IgD-negative memory B cell (primary cell): ENCODE measurements around the gene KRTAP4-8. TPM values are rescaled to one million over a fixed set of nuclear protein-coding genes. Genes with fewer than 3 reads are reported as not detected.
"Not testable (repeated sequence)": the region's sequence is repeated elsewhere in the genome, so short reads cannot be mapped to it uniquely, and the experiment has no call there.

ENCODE experiments used
- H3K27ac Mint-ChIP-seq, 3 donors: one replicate each; pipeline ENCODE4 v1.8.0; 2020 to 2022; ENCODE audit warnings: mild to moderate bottlenecking in 3 of 3, mixed read lengths in 3 of 3, moderate library complexity in 1 of 3
- H3K27me3 Mint-ChIP-seq: one replicate; pipeline ENCODE4 v1.8.0; 2021; ENCODE audit warnings: mixed read lengths
- H3K36me3 Mint-ChIP-seq: one replicate; pipeline ENCODE4 v1.8.0; 2020; ENCODE audit warnings: mild to moderate bottlenecking, mixed read lengths
- H3K4me1 Mint-ChIP-seq, 3 donors: one replicate each; pipeline ENCODE4 v1.8.0; 2020 to 2022; ENCODE audit warnings: mixed read lengths in 3 of 3, mild to moderate bottlenecking in 1 of 3
- H3K4me3 Mint-ChIP-seq, 4 donors: one replicate each; pipeline ENCODE4 v1.8.0; 2020 to 2022; ENCODE audit warnings: mild to moderate bottlenecking in 4 of 4, mixed read lengths in 4 of 4, moderate library complexity in 3 of 4
- H3K9me3 Mint-ChIP-seq, 3 donors: one replicate each; pipeline ENCODE4 v1.8.0; 2020 to 2021; ENCODE audit warnings: mixed read lengths in 3 of 3, mild to moderate bottlenecking in 1 of 3
- polyA plus RNA-seq: library from polyadenylated mRNA; unstranded; fragments of 300-500 nt; fragmentation: Illumina TruSeq; gene quantifications from one replicate; pipeline ENCODE4 v1.2.3, GENCODE V29; 2021

Gene KRTAP4-8
- polyA plus RNA-seq, 1 donor from 2014 or later: not detected

DNA sequence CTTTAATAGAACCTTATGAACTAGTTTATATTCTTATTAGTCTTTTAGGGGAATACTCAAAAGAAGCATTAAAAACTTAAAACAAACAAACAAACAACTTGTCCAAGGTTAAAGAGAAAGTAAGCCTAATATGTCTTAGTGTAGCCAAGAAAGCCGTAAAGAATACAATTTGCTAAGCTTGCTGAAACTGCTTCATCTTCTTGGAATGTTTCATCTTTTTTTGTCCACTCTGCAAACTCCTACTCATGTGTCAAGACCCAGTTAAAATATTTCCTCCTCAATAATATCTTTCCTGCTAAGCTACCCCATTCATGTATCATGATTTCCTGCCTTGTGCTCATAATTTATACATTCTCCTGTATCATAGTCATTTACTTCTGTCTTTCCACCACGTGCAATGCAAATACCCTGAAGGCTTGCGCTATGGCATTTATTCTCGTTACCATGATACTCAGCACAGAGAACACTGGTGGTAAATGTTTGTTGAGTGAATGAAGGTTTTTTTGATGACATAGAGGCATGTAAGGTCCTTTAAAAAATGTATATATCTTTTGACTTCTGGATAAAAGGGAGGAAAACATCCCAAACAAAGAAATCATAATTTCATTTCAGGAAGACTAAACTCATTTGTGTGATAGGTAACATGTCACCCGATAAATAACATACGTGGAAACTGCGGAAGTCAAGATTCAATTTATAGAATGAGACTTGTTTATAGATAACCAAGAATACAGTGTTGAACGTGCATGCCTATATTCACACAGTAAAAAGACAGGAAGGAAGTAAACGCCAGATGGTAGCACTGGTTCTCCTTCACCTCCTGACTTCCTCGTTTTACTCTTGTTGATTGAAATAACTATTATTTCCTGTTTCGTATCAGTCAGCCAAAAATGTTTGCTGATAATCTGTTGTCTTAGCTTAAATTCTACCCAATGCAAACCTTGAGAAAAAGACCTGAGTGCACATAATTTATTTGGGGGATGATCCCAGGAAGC lies 22.1 kb upstream of the KRTAP4-8 start:
- not testable (repeated sequence) for H3K9me3 Mint-ChIP-seq, H3K36me3 Mint-ChIP-seq
- Mint-ChIP-seq H3K27me3 (peaks cover 14% of the 10 kb centered on the region), H3K27ac (peak overlapping the region; percentile 89 to 92 (median 89)), H3K4me3 (peak overlapping the region in 3 of 4 donors; percentile 30 to 63 (median 59)), H3K4me1 (peaks cover 2 to 53% (median 45%) of the 10 kb centered on the region in 3 donors)

DNA sequence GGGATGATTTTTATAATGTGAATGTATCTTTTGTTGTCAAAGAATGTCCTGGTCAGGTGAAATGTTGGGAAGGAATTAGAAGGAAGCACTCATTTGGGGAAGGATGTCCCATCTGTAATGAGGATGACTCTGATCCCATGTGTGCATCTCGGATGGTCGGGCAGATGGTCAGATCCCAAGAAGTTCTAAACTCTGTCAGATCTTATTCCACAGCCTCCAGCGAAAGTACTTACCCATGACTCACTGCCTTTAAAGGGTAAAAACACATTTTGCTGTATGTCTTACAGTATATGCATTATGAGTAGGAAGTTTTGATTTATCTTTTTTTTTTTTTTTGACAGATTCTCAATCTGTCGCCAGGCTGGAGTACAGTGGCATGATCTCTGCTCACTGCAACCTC lies 20.8 kb upstream of the KRTAP4-8 start:
- Mint-ChIP-seq H3K4me1 (peaks cover 2 to 48% (median 41%) of the 10 kb centered on the region in 3 donors), H3K36me3 (no peaks in the 10 kb centered on the region), H3K27me3 (peaks cover 14% of the 10 kb centered on the region), H3K4me3 (peak overlapping the region in 2 of 4 donors; percentile 25 to 36), H3K9me3 (peaks cover 0 to 7% (median 2%) of the 10 kb centered on the region in 3 donors), H3K27ac (peak overlapping the region in 1 of 3 donors; percentile 49)

DNA sequence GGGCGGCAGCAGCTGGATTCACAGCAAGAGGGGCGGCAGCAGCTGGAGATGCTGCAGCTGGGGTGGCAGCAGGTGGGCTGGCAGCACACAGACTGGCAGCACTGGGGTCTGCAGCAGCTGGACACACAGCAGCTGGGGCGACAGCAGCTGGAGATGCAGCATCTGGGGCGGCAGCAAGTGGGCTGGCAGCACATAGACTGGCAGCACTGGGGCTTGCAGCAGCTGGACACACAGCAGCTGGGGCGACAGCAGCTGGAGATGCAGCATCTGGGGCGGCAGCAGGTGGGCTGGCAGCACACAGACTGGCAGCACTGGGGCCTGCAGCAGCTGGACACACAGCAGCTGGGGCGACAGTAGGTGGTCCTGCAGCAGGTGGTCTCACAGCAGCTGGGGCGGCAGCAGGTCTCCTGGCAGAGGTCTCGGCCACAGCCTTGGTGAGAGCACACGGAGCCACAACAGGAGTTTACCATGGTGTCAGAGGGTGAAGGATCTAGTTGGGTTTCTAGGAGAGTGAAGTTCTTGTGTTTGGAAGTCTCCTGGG lies 20.0 kb upstream of the KRTAP4-8 start, which contains the start of gene KRTAP4-11:
Gene KRTAP4-11, minus strand, starts transcription at position 528 of the 541 bp plus-strand sequence. Its CDS starts 58 bp downstream, at position 470.
- H3K4me1 Mint-ChIP-seq: peaks cover 2 to 43% (median 35%) of the 10 kb centered on the region in 3 donors
- peak within 1 kb of the TSS in 2 of 4 donors; percentile 25 to 85 for H3K4me3 Mint-ChIP-seq
- peak within 1 kb of the TSS; percentile 15 to 63 (median 49) for H3K27ac Mint-ChIP-seq
- H3K9me3 Mint-ChIP-seq, H3K27me3 Mint-ChIP-seq, H3K36me3 Mint-ChIP-seq: not testable (repeated sequence)

DNA sequence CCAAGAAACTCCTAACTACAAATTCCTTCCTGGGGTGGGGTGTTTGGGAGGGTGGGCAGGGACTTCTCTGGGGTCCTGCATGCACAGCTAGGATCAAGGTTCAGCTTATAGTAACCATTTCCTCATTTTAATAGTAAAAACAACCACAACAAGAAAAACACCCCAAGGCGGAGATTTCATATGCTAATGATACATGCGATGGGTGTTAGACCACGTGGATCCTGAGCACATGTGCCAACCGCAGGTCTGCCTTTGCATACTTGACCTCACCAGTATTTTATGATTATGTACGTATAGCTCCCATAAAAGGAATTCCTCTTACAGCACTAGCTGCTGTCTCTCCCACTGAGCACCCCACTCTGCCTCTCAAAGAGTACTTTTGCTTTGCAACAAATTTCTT lies 18.4 kb upstream of the KRTAP4-8 start:
- Mint-ChIP-seq H3K4me1 (peaks cover 2 to 39% (median 32%) of the 10 kb centered on the region in 3 donors), H3K36me3 (no peaks in the 10 kb centered on the region), H3K27me3 (peaks cover 9% of the 10 kb centered on the region), H3K27ac (peak overlapping the region; percentile 37 to 90 (median 89)), H3K4me3 (peak overlapping the region in 3 of 4 donors; percentile 1 to 56 (median 44)), H3K9me3 (peaks cover 0 to 7% (median 0%) of the 10 kb centered on the region in 3 donors)

DNA sequence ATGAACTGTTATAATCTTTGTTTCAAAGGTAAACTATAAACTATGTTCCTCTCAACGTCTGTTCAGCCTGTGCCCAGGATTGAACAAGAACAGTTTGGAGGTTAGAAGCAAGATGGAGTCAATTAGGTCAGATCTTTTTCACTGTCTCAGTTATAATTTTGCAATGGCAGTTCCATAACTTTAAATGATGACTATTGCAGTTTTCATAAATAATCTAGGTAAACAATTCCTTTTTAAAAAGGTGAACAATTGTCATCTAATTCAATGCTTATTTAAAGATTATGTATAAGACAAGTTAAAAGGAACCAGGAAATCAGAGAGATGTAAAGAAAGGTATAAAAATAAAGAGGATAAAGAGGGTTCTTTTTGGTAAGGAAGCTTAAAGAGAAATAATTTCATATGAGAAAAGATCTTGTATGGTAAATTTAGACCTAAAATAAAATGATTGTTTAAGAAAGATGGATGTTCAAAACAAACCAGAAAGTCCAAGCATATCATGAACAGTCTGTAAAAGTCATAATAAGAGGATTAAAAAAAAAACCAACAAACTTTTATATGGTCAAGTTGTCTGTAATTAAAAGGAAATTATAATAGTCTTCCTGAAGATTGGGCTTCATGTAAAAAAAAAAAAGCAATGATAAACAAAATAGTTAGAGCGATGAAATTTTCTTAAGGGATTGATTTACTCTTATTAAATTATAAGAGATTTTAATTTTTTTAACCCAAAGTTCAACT lies 13.4 kb upstream of the KRTAP4-8 start:
- H3K27me3 Mint-ChIP-seq: peaks cover 2% of the 10 kb centered on the region
- no peak overlapping the region for H3K27ac Mint-ChIP-seq
- H3K9me3 Mint-ChIP-seq: peaks cover 0 to 2% (median 2%) of the 10 kb centered on the region in 3 donors
- no peak overlapping the region for H3K4me3 Mint-ChIP-seq
- no peaks in the 10 kb centered on the region for H3K36me3 Mint-ChIP-seq
- peaks cover 0 to 41% (median 32%) of the 10 kb centered on the region in 3 donors for H3K4me1 Mint-ChIP-seq

DNA sequence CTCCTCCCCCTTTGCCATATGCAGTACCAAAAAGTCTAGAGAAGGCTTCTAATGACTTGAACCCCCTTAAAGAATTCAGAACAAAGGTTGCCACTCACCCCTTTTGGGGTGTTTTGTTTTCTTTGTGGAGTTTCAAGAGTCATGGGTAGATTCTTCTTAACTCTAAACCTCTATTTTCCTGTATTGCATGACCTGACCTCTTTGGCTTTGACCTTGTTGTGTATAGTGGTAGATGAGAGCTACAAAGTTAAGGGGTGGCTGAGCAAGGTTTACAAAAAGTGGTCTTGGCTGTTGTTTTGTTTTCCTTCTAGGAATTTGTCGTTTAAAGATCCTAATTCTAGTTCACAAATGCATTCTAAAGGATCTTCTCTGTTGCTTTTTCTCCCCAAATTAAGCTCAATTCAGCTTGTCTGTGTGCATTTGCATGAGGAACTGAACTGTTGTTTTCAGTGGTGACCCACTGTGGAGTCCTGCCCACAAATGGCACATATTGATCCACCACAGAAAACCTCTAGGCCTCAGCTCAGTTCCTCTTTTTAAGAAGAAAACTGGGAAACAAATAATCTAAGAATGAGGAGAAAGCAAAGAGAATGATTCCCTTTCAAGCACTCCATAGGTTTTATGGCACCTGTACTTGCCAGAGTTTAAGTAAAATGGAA lies 10.9 kb upstream of the KRTAP4-8 start:
- H3K4me1 Mint-ChIP-seq: peaks cover 0 to 26% (median 21%) of the 10 kb centered on the region in 3 donors
- H3K27ac Mint-ChIP-seq: peak overlapping the region in 2 of 3 donors; percentile 75 to 94
- H3K4me3 Mint-ChIP-seq: peak overlapping the region in 3 of 4 donors; percentile 80 to 88 (median 84)
- H3K9me3 Mint-ChIP-seq, H3K36me3 Mint-ChIP-seq, H3K27me3 Mint-ChIP-seq: not testable (repeated sequence)

DNA sequence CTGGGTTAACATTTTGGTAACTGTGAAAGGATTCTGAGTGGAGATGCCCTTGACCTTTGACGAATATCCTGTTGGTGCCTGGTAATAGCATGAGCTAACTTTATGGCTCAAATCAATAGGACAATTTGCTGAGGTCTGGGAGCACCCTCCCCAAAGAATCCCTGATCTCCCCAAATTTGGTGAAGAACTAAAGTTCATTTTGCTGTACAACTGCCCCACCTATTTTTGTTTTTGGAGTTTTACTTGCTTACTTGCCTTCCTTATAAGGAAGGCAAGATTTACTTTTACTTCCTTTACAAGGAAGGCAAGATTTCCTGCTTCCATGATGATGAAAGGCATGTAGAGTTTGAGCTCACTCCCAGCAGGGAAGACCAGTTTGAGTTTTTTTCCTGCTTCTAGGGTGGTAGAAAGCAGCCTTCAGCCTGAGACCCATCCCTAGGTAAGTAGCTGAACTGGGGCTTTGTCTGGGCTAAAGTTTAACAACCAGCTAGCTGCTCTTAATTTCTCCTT lies 10.1 kb upstream of the KRTAP4-8 start:
- H3K9me3 Mint-ChIP-seq: peaks cover 0 to 3% (median 2%) of the 10 kb centered on the region in 3 donors
- H3K27ac Mint-ChIP-seq: peak overlapping the region in 2 of 3 donors; percentile 75 to 94
- H3K4me3 Mint-ChIP-seq: peak overlapping the region in 3 of 4 donors; percentile 80 to 88 (median 84)
- peaks cover 0 to 26% (median 21%) of the 10 kb centered on the region in 3 donors for H3K4me1 Mint-ChIP-seq
- no peaks in the 10 kb centered on the region for H3K36me3 Mint-ChIP-seq
- H3K27me3 Mint-ChIP-seq: peaks cover 8% of the 10 kb centered on the region

DNA sequence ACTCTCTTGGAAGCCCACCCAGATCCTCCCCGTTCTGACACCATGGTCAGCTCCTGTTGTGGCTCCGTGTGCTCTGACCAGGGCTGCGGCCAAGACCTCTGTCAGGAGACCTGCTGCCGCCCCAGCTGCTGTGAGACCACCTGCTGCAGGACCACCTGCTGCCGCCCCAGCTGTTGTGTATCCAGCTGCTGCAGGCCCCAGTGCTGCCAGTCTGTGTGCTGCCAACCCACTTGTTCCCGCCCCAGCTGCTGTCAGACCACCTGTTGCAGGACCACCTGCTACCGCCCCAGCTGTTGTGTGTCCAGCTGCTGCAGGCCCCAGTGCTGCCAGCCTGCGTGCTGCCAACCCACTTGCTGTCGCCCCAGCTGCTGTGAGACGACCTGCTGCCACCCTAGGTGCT lies 7.4 kb upstream of the KRTAP4-8 start, which contains the start of gene KRTAP4-9:
Gene KRTAP4-9, plus strand, starts transcription at position 43 of the 400 bp plus-strand sequence. Its CDS starts 0 bp downstream, at position 43.
- H3K9me3 Mint-ChIP-seq, H3K27me3 Mint-ChIP-seq, H3K36me3 Mint-ChIP-seq, H3K4me3 Mint-ChIP-seq: not testable (repeated sequence)
- Mint-ChIP-seq H3K27ac (peak within 1 kb of the TSS in 1 of 3 donors; percentile 46), H3K4me1 (peaks cover 0 to 24% (median 21%) of the 10 kb centered on the region in 3 donors)

DNA sequence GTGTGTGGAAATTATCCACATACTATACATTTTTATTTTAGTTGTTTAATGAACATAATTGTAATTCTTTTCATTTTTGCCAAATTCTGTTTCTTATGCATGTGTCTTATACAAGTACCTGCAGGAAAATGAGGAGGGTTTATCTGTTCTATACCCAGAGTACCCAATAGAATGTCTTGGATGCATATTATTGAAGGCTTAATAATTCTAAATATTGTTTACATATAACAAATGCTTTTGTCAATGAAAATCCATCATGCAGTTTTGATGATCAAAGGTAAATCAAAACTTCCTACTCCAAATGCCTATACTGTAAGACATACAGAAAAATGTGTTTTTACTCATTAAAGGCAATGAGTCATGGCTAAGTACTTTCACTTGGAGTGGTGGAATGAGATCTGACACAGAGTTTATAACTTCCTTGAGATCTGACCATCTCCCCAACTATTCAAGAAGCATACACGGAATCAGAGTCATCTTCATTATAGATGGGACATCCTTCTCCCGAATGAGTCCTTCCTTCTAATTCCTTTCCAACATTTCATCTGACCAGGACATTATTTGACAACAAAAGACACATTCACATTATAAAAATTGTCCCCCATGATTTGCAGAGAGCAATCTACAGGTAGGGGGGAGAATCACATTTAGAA lies 6.6 kb upstream of the KRTAP4-8 start:
- Mint-ChIP-seq H3K27me3 (peaks cover 15% of the 10 kb centered on the region), H3K4me1 (peaks cover 0 to 25% (median 25%) of the 10 kb centered on the region in 3 donors)
- not testable (repeated sequence) for H3K27ac Mint-ChIP-seq, H3K9me3 Mint-ChIP-seq, H3K4me3 Mint-ChIP-seq, H3K36me3 Mint-ChIP-seq

DNA sequence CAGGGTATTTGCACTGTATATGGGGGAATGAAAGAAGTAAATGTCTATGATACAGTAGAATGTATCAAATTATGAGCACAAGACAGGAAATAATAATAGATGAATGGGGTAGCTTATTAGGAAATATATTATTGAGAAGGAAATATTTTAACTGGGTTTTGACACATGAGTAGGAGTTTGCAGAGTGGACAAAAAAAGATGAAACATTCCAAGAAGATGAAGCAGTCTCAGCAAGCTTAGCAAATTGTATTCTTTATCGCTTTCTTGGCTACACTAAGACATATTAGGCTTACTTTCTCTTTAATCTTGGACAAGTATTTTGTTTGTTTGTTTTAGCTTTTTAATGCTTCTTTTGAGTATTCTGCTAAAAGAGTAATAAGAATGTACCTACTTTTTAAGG lies 6.0 kb upstream of the KRTAP4-8 start:
- H3K27ac Mint-ChIP-seq: no peak overlapping the region
- H3K4me3 Mint-ChIP-seq: no peak overlapping the region
- H3K27me3 Mint-ChIP-seq: peaks cover 15% of the 10 kb centered on the region
- peaks cover 0 to 3% (median 0%) of the 10 kb centered on the region in 3 donors for H3K9me3 Mint-ChIP-seq
- no peaks in the 10 kb centered on the region for H3K36me3 Mint-ChIP-seq
- H3K4me1 Mint-ChIP-seq: peaks cover 0 to 24% (median 23%) of the 10 kb centered on the region in 3 donors

DNA sequence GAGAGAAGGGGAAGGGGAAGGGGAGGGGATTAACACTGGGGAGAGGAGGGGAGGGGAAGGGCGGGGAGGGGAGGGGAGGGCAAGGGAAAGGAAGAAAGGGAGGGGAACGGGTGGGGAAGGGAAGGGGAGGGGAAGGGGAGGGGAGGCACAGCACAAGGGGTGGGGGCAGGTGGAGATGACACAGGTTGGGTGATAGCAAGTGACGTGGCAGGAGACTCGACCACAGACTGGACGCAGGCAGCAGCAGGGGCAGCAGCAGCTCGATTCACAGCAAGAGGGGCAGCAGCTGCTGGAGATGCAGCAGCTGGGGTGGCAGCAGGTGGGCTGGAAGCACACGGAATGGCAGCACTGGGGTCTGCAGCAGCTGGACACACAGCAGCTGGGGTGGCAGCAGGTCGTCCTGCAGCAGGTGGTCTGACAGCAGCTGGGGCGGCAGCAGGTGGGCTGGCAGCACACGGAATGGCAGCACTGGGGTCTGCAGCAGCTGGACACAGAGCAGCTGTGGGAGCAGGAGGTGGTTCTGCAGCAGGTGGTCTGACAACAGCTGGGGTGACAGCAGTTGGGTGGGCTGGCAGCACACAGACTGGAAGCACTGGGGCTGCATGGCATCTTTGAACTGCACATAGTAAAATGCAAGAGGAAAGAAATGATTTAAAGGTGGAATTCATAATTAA lies 3.8 kb upstream of the KRTAP4-8 start, which contains the start of gene KRTAP4-16:
Gene KRTAP4-16, minus strand, starts transcription at position 624 of the 674 bp plus-strand sequence. Its CDS starts 0 bp downstream, at position 624.
- no peak within 1 kb of the TSS for H3K27ac Mint-ChIP-seq
- H3K27me3 Mint-ChIP-seq: peaks cover 23% of the 10 kb centered on the region
- no peaks in the 10 kb centered on the region for H3K36me3 Mint-ChIP-seq
- no peak within 1 kb of the TSS for H3K4me3 Mint-ChIP-seq
- peaks cover 0 to 3% (median 0%) of the 10 kb centered on the region in 3 donors for H3K9me3 Mint-ChIP-seq
- peaks cover 0 to 12% (median 9%) of the 10 kb centered on the region in 3 donors for H3K4me1 Mint-ChIP-seq

DNA sequence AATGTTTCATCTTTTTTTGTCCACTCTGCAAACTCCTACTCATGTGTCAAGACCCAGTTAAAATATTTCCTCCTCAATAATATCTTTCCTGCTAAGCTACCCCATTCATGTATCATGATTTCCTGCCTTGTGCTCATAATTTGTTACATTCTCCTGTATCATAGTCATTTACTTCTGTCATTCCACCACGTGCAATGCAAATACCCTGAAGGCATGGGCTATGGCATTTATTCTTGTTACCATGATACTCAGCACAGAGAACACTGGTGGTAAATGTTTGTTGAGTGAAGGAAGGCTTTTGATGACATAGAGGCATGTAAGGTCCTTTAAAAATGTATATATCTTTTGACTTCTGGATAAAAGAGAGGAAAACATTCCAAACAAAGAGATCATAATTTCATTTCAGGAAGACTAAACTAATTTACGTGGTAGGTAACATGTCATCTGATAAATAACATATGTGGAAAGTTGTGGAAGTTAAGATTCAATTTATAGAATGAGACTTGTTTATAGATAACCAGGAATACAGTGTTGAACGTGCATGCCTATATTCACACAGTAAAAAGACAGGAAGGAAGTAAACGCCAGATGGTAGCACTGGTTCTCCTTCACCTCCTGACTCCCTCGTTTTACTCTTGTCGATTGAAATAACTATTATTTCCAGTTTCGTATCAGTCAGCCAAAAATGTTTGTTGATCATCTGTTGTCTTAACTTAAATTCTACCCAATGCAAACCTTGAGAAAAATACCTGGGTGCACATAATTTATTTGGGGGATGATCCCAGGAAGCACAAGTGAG lies 1.9 kb upstream of the KRTAP4-8 start:
- H3K27ac Mint-ChIP-seq, H3K36me3 Mint-ChIP-seq, H3K9me3 Mint-ChIP-seq: not testable (repeated sequence)
- Mint-ChIP-seq H3K4me1 (peaks cover 0 to 10% (median 9%) of the 10 kb centered on the region in 3 donors), H3K27me3 (peaks cover 19% of the 10 kb centered on the region), H3K4me3 (peak overlapping the region in 2 of 4 donors; percentile 10 to 22)
